KBM-7 (cell line): ENCODE results near the gene NEK6.
"Not testable (repeated sequence)": the region's sequence is repeated elsewhere in the genome, so short reads cannot be mapped to it uniquely, and the experiment has no call there.

Experiments used
- DNase-seq: peaks from one replicate; pipeline ENCODE4 v3.0.0-alpha.2; 2015
- in situ Hi-C: fragments of 300-500 bp; cut with MboI; formaldehyde crosslinking; loops from 2 replicates; pipeline ENCODE4 v1.14.3; 2020; ENCODE audit warnings: low sequenced_read_pairs, low pct_unique_long_range_greater_than_20kb, mixed read lengths

NEK6 gene

GRCh38 chr9:124222918-124223720 lies 34.6 kb upstream of the NEK6 start:
- peak; percentile 82 for DNase-seq
- in situ Hi-C loops: no loop called here

GRCh38 chr9:124225945-124226344 lies 31.8 kb upstream of the NEK6 start:
- DNase-seq: no peak
- in situ Hi-C loops: no loop called here

- no peak for DNase-seq
- in situ Hi-C loops: no loop called here
Observed at GRCh38 chr9:124228516-124228915, 29.2 kb upstream of the NEK6 start.

GRCh38 chr9:124231095-124231737 lies 26.5 kb upstream of the NEK6 start:
- DNase-seq: no peak
- in situ Hi-C loops: no loop called here

GRCh38 chr9:124238546-124239140 lies 19.1 kb upstream of the NEK6 start:
- no peak for DNase-seq
- in situ Hi-C loops: no loop called here

- in situ Hi-C loops: no loop called here
- peak; percentile 82 for DNase-seq
Observed at GRCh38 chr9:124239249-124240073, 18.3 kb upstream of the NEK6 start.

- peak; percentile 84 for DNase-seq
- in situ Hi-C loops: no loop called here
Observed at GRCh38 chr9:124242331-124243194, 15.2 kb upstream of the NEK6 start.

GRCh38 chr9:124247393-124247792 lies 10.4 kb upstream of the NEK6 start:
- DNase-seq, in situ Hi-C loops: not testable (repeated sequence)

GRCh38 chr9:124248066-124248465 lies 9.7 kb upstream of the NEK6 start:
- in situ Hi-C loops: no loop called here
- DNase-seq: no peak

- in situ Hi-C loops: no loop called here
Observed at GRCh38 chr9:124248960-124249359, 8.8 kb upstream of the NEK6 start.

GRCh38 chr9:124251204-124251603 lies 6.5 kb upstream of the NEK6 start:
- no peak for DNase-seq
- in situ Hi-C loops: no loop called here

More at GRCh38 chr9:124248960-124249359, 8.8 kb upstream of the NEK6 start:
- no peak for DNase-seq

- in situ Hi-C loops: no loop called here
- DNase-seq: no peak
Observed at GRCh38 chr9:124251605-124252378, 6.0 kb upstream of the NEK6 start.

GRCh38 chr9:124252878-124253277 lies 4.9 kb upstream of the NEK6 start:
- DNase-seq, in situ Hi-C loops: not testable (repeated sequence)

- DNase-seq: no peak
- in situ Hi-C loops: no loop called here
Observed at GRCh38 chr9:124254261-124254682, 3.5 kb upstream of the NEK6 start.

- DNase-seq: no peak
- in situ Hi-C loops: no loop called here
Observed at GRCh38 chr9:124255222-124255621, 2.5 kb upstream of the NEK6 start.

GRCh38 chr9:124256517-124257069 lies 1.2 kb upstream of the NEK6 start:
- in situ Hi-C loops: no loop called here
- DNase-seq: no peak

GRCh38 chr9:124257070-124257843 lies 492 bp upstream of the NEK6 start:
- no peak for DNase-seq
- in situ Hi-C loops: no loop called here
